IMR-90 (cell line): ENCODE data around the gene TNNC1.

ENCODE experiments used
- CEBPB ChIP-seq: IDR thresholded peaks from 2 replicates; pipeline ENCODE4 v1.6.1; 2012; ENCODE audit warnings: low read depth, low read length, improper control_type of control experiment
- POLR2A ChIP-seq: IDR thresholded peaks from 2 replicates; pipeline ENCODE4 v1.6.1; 2012; ENCODE audit warnings: mild to moderate bottlenecking, low read depth, low read length
- RAD21 ChIP-seq: IDR thresholded peaks from 2 replicates; pipeline ENCODE4 v1.6.1; 2012; ENCODE audit warnings: low read length, improper control_type of control experiment
- TF ChIP-seq, protein P1 (sequence below): conservative IDR thresholded peaks from 2 replicates; pipeline ENCODE4 v1.5.1; 2012; ENCODE audit warnings: mild to moderate bottlenecking, low read depth, low read length, improper control_type of control experiment

- TF ChIP-seq, protein P1, sequence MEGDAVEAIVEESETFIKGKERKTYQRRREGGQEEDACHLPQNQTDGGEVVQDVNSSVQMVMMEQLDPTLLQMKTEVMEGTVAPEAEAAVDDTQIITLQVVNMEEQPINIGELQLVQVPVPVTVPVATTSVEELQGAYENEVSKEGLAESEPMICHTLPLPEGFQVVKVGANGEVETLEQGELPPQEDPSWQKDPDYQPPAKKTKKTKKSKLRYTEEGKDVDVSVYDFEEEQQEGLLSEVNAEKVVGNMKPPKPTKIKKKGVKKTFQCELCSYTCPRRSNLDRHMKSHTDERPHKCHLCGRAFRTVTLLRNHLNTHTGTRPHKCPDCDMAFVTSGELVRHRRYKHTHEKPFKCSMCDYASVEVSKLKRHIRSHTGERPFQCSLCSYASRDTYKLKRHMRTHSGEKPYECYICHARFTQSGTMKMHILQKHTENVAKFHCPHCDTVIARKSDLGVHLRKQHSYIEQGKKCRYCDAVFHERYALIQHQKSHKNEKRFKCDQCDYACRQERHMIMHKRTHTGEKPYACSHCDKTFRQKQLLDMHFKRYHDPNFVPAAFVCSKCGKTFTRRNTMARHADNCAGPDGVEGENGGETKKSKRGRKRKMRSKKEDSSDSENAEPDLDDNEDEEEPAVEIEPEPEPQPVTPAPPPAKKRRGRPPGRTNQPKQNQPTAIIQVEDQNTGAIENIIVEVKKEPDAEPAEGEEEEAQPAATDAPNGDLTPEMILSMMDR = no peak
- no peak for TF ChIP-seq CEBPB
- TF ChIP-seq POLR2A = no peak
- no peak for TF ChIP-seq RAD21
Observed at GRCh38 chr3:52405066-52405465, 48.8 kb downstream of the TNNC1 start.
